CD4-positive, alpha-beta T cell treated with Interleukin-4 for 1 hour (primary cell): ENCODE data around the gene TCERG1.

Experiments
- DNase-seq, 2 donors: peaks; one replicate each; pipeline ENCODE4 v3.0.0-alpha.2; 2020 to 2022

The TCERG1 gene

GRCh38 chr5:146458894-146459293 is 11.8 kb downstream of the TCERG1 start:
- DNase-seq = no peak

- DNase-seq = no peak
These were observed 14.2 kb downstream of the TCERG1 start for GRCh38 chr5:146461319-146461718.

GRCh38 chr5:146463446-146463845 is 16.3 kb downstream of the TCERG1 start:
- no peak for DNase-seq

GRCh38 chr5:146466521-146467349 is 19.6 kb downstream of the TCERG1 start:
- DNase-seq = no peak

- no peak for DNase-seq
These were observed 20.6 kb downstream of the TCERG1 start for GRCh38 chr5:146467760-146468159.

GRCh38 chr5:146474065-146474464 is 26.9 kb downstream of the TCERG1 start:
- DNase-seq = no peak

GRCh38 chr5:146475190-146475780 is 28.2 kb downstream of the TCERG1 start:
- DNase-seq = no peak

- DNase-seq = no peak
These were observed 28.8 kb downstream of the TCERG1 start for GRCh38 chr5:146475906-146476305.

GRCh38 chr5:146482775-146483174 is 35.6 kb downstream of the TCERG1 start:
- no peak for DNase-seq

GRCh38 chr5:146484714-146485391 is 37.7 kb downstream of the TCERG1 start:
- no peak for DNase-seq

- no peak for DNase-seq
These were observed 43.1 kb downstream of the TCERG1 start for GRCh38 chr5:146490089-146490843.

GRCh38 chr5:146494656-146495055 is 47.5 kb downstream of the TCERG1 start:
- DNase-seq = no peak

- no peak for DNase-seq
These were observed 52.5 kb downstream of the TCERG1 start for GRCh38 chr5:146499680-146500079.

GRCh38 chr5:146507428-146507827 is 60.3 kb downstream of the TCERG1 start:
- DNase-seq = no peak

- DNase-seq = no peak
These were observed 63.5 kb downstream of the TCERG1 start for GRCh38 chr5:146510559-146511125.

GRCh38 chr5:146513462-146513861 is 66.3 kb downstream of the TCERG1 start:
- no peak for DNase-seq

GRCh38 chr5:146514575-146514974 is 67.4 kb downstream of the TCERG1 start:
- no peak for DNase-seq

GRCh38 chr5:146515473-146516150 is 68.5 kb downstream of the TCERG1 start:
- DNase-seq = no peak

GRCh38 chr5:146516151-146516475 is 69.0 kb downstream of the TCERG1 start, which contains the start of gene GPR151:
Gene GPR151 (minus strand): TSS chr5:146516190. CDS start chr5:146516113, 77 bp downstream.
- DNase-seq = no peak

- DNase-seq = no peak
These were observed 72.4 kb downstream of the TCERG1 start for GRCh38 chr5:146519554-146519953.

GRCh38 chr5:146520731-146521130 is 73.6 kb downstream of the TCERG1 start:
- no peak for DNase-seq

GRCh38 chr5:146521403-146522106 is 74.4 kb downstream of the TCERG1 start:
- no peak for DNase-seq
